HG02571 (cell line): ENCODE measurements around the gene RSAD2.

Source experiments
- ATAC-seq: cut with Tn5 transposase; IDR thresholded peaks from one replicate; pipeline ENCODE4 v1.9.1; 2021; ENCODE audit warnings: mild to moderate bottlenecking, moderate library complexity; ENCODE audit not compliant: unreplicated experiment

RSAD2 gene

DNA sequence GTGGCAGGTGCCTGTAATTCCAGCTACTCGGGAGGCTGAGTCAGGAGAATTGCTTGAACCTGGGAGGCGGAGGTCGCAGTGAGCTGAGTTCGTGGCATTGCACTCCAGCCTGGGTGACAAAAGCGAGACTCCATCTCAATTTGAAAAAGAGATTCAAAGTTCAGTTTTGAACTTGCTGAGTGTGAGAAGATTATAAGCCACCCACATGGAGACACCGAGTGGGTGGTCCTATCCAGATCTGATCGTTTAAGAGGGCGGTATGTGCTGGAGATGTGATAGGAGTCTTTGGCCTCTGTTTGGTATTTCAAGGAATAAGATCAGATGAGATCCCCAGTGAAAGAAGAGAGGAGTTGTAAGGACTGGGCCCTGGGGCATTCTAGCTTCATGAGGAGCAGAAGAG, 65.3 kb downstream of the RSAD2 start:
- ATAC-seq: no peak

DNA sequence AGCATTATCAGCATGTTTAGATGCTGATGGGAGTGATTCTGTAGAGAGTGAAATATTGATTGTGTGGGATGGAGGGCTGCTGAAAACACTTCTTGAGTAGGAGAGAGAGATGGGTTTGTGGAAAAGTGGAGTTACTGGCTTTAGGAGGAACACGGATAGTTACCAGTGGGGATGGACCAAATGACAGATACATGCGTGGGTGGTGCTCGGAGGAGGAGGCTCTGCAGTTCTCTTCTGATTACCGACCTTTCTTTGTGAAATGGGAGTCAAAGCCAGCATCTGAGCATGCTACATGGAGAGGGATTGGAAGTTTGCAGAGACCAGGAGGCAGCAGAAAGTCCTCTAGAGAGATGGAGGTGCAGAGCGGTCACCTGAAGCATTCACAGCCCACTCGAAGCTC, 65.9 kb downstream of the RSAD2 start:
- no peak for ATAC-seq

- ATAC-seq: no peak
Observed at GRCh38 chr2:6943971-6944370, 66.4 kb downstream of the RSAD2 start.

DNA sequence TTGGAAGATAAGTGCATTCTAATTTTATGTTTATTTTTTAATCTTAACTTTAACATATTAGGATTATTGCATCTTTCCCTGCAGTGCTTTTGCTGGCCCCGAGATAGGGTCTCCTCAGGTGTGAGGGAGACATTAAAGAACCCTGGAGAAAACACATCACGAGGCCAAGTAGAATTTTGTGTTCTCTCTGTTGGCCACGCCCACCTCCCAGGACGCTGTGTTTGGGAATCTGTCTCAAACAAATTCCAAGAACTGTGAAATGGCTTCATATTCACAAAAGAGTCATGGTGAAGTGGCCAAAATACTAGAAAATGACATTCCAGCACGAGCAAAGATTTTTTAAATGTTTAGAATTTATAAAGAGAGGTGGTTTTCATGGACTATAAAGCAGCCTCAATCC, 67.0 kb downstream of the RSAD2 start:
- ATAC-seq: no peak

- peak; percentile 73 for ATAC-seq
Observed at GRCh38 chr2:6945087-6945813, 67.7 kb downstream of the RSAD2 start.

GRCh38 chr2:6945821-6946220, 68.2 kb downstream of the RSAD2 start:
- no peak for ATAC-seq

DNA sequence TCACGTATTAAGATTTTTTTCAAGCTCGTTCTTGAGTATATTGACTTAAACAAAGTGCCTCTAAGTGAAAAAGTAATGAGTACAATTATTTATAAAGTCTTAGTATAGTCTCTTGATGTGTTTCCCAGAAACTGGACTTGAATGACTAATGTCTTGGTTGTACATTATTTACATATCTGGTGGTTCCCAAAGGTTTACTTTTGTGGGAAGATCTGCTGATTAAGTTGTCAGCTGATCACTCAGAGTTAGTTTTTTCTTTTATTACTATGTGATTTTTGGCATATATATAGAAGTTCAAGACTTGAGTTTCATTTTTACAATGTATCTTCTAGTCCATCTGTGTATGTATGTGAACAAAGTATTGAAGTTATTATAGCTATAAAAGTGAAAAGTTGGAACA, 69.1 kb downstream of the RSAD2 start:
- ATAC-seq: no peak
